ENCODE data around the gene ASTN2. TPM values are rescaled to one million over a fixed set of nuclear protein-coding genes. Genes with fewer than 3 reads are reported as not detected.
"Not testable (repeated sequence)": the region's sequence is repeated elsewhere in the genome, so short reads cannot be mapped to it uniquely, and the experiment has no call there.

ASTN2 gene
- total and polyA plus RNA-seq, 2 experiments from 2014 or later, result 5.8 to 7.5 TPM

DNA sequence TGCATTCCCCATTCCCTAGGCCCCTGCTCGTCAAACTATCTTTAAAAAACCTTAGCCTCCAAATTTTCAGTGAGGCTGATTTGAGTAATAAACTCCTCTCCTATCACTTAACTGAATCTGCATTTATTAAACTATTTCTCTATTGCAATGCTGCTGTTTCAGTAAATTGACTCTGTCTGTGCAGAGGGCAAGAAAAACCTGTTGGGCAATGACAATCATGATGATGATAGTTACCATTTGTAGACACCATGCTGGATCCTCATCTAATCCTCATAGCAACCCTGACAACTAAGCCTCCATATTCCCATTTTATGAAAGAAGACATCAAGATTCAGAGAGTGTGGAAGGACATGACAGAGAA, 514.9 kb downstream of the ASTN2 start:
- H2AFZ ChIP-seq, result no peak overlapping the region
- no peaks in the 10 kb centered on the region for H3K9me2 ChIP-seq (ENCODE audit: insufficient read depth)
- H3K9ac ChIP-seq, result no peak overlapping the region
- 0 to 3% methylated on average over 1 of the region's 1 CpG for WGBS, 2 experiments (ENCODE audit: low coverage in 1 of 2, low lambda C conversion rate in 2 of 2, missing lambda C conversion rate in 2 of 2)
- H3K9me3 ChIP-seq (ENCODE audit: low read depth), result no peaks in the 10 kb centered on the region
- no peaks in the 10 kb centered on the region for H4K20me1 ChIP-seq (ENCODE audit: insufficient read depth)
- no peaks in the 10 kb centered on the region for H3K36me3 ChIP-seq (ENCODE audit: low read depth)
- H3K79me2 ChIP-seq (ENCODE audit: insufficient read depth), result no peaks in the 10 kb centered on the region
- no peaks in the 10 kb centered on the region for H3K27me3 ChIP-seq (replicated peaks; ENCODE audit: insufficient read depth)
- H3F3A ChIP-seq (ENCODE audit: insufficient read depth), result no peaks in the 10 kb centered on the region
- no peak for DNase-seq
- in situ Hi-C loops (cut with MboI), result no loop called here
- H3K4me1 ChIP-seq (ENCODE audit: insufficient read depth), result no peaks in the 10 kb centered on the region
- no peak overlapping the region for H3K4me2 ChIP-seq (ENCODE audit: unreplicated experiment)
- TF ChIP-seq EZH2 (IDR thresholded peaks at IDR 0.05; ENCODE audit: insufficient read depth, poor library complexity, severe bottlenecking), result no peak
- TF ChIP-seq EZH2phosphoT487 (IDR thresholded peaks at IDR 0.05; ENCODE audit: insufficient read depth, low read depth), result no peak
- H3K4me3 ChIP-seq, result no peak overlapping the region
- no peak overlapping the region for H3K27ac ChIP-seq

DNA sequence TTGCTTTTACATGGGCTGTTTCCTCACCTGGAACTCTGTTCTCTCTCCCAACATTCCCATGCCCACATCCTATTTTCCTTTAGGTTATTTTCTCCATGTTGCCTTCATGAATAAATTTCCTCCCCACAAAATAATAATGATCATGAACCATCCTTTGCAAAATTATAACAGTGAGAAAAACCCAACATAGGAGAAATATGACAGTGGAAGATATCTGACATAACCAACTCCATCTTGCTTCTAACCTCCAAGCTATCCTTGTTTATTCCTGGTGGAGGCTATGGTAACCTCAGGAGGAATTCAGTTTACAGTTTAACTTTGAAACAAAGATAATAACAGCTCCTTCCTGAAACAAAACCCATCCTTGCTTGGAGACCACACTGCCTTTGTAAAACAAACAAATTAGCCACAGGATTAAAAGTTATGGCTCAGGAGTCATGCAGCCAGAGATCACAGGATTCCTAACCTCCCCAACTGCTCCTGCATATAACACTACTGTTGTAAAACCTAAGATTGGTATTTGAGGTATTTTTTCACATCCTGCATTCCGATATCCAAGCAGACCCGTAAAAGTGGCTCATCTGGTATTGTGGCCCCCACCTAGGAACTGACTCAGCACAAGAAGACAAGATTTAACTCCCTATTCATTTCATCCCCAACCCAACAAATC, 515.4 kb downstream of the ASTN2 start:
- in situ Hi-C loops (cut with MboI), result no loop called here
- Histone ChIP-seq H2AFZ (no peak overlapping the region), H3K4me2 (ENCODE audit: unreplicated experiment) (no peak overlapping the region), H3K4me1 (ENCODE audit: insufficient read depth) (no peaks in the 10 kb centered on the region), H3K4me3 (no peak overlapping the region), H3K79me2 (ENCODE audit: insufficient read depth) (no peaks in the 10 kb centered on the region), H3K9me3 (ENCODE audit: low read depth) (no peaks in the 10 kb centered on the region), H4K20me1 (ENCODE audit: insufficient read depth) (no peaks in the 10 kb centered on the region), H3K9ac (no peak overlapping the region), H3F3A (ENCODE audit: insufficient read depth) (no peaks in the 10 kb centered on the region), H3K36me3 (ENCODE audit: low read depth) (no peaks in the 10 kb centered on the region), H3K27ac (no peak overlapping the region), H3K9me2 (ENCODE audit: insufficient read depth) (no peaks in the 10 kb centered on the region), H3K27me3 (replicated peaks; ENCODE audit: insufficient read depth) (no peaks in the 10 kb centered on the region)
- DNase-seq, result no peak
- no peak for TF ChIP-seq EZH2 (IDR thresholded peaks at IDR 0.05; ENCODE audit: insufficient read depth, poor library complexity, severe bottlenecking)
- WGBS, 2 experiments (ENCODE audit: low coverage in 1 of 2, low lambda C conversion rate in 2 of 2, missing lambda C conversion rate in 2 of 2), result 0% methylated on average over 2 of the region's 2 CpGs

DNA sequence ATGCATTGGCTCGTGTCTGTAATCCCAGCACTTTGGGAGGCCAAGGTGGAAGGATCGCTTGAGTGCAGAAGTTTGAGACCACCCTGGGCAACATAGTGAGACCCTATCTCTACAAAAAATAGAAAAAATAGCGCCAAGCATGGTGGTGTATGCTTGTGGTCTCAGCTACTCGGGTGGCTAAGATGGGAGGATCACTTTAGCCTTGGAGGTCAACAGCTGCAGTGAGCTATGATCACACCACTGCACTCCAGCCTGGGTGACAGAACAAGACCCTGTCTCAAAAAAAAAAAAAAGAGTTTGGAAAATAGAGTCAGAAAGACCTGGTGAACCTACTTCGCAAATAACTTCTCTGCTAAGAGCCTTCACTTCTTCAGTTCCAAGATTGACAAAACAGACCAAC, 516.7 kb downstream of the ASTN2 start:
- H3K79me2 ChIP-seq (ENCODE audit: insufficient read depth); H3K36me3 ChIP-seq (ENCODE audit: low read depth); H2AFZ ChIP-seq; H3K27ac ChIP-seq; H3F3A ChIP-seq (ENCODE audit: insufficient read depth); H3K9ac ChIP-seq; H3K4me3 ChIP-seq; H3K9me2 ChIP-seq (ENCODE audit: insufficient read depth); H3K4me1 ChIP-seq (ENCODE audit: insufficient read depth); DNase-seq; H3K4me2 ChIP-seq (ENCODE audit: unreplicated experiment); in situ Hi-C loops (cut with MboI); H3K9me3 ChIP-seq (ENCODE audit: low read depth); H3K27me3 ChIP-seq (replicated peaks; ENCODE audit: insufficient read depth); H4K20me1 ChIP-seq (ENCODE audit: insufficient read depth): not testable (repeated sequence)
- WGBS, 2 experiments (ENCODE audit: low coverage in 1 of 2, low lambda C conversion rate in 2 of 2, missing lambda C conversion rate in 2 of 2), result 28 to 34% methylated on average over 5 of the region's 5 CpGs

DNA sequence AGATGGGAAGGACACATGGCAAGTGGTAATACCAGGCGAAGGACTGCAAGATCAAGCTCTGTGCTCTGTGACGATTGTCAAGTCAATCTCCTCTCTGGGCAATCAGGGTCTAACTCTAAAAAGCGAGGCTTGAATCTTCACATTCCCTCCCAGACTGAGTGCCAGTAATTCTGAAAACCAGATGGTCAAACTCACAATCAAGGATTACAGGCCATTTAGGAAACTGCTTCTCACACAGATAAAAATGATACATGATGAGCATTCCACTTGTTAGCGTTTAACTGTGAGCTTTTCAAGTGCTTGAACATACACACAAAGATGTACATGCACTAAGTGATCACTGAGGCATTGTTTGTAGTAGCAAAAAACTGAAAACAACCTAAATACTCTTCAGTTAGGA, 517.7 kb downstream of the ASTN2 start:
- in situ Hi-C loops (cut with MboI), result no loop called here
- no peak overlapping the region for H3K27ac ChIP-seq
- 16 to 23% methylated on average over 4 of the region's 4 CpGs for WGBS, 2 experiments (ENCODE audit: low coverage in 1 of 2, low lambda C conversion rate in 2 of 2, missing lambda C conversion rate in 2 of 2)

DNA sequence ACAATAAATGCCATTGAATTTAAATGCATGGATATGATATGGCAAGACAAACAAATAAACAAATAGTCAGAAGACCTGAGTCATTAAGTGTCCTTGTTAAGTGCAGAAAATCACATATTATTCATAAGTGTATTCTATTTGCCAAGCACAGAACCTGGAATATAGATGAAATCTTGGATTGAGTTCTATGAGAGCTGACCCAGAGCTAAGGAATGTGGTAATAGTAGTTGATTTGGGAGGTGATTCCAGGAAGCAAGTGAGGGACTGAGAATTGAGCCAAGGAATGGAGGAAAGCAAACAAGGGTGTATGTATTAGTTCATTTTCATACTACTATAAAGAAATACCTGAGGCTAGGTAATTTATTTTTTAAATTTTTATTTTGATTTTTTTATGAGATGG, 518.9 kb downstream of the ASTN2 start:
- Histone ChIP-seq H3F3A (ENCODE audit: insufficient read depth) (no peaks in the 10 kb centered on the region), H3K36me3 (ENCODE audit: low read depth) (no peaks in the 10 kb centered on the region), H3K9ac (no peak overlapping the region), H3K4me3 (no peak overlapping the region), H3K79me2 (ENCODE audit: insufficient read depth) (no peaks in the 10 kb centered on the region), H3K9me2 (ENCODE audit: insufficient read depth) (no peaks in the 10 kb centered on the region), H3K9me3 (ENCODE audit: low read depth) (no peaks in the 10 kb centered on the region), H2AFZ (no peak overlapping the region), H3K4me1 (ENCODE audit: insufficient read depth) (no peaks in the 10 kb centered on the region), H3K27ac (no peak overlapping the region), H4K20me1 (ENCODE audit: insufficient read depth) (no peaks in the 10 kb centered on the region), H3K27me3 (replicated peaks; ENCODE audit: insufficient read depth) (no peaks in the 10 kb centered on the region), H3K4me2 (ENCODE audit: unreplicated experiment) (no peak overlapping the region)
- in situ Hi-C loops (cut with MboI), result no loop called here
- TF ChIP-seq EZH2 (IDR thresholded peaks at IDR 0.05; ENCODE audit: insufficient read depth, poor library complexity, severe bottlenecking) (no peak), EZH2phosphoT487 (IDR thresholded peaks at IDR 0.05; ENCODE audit: insufficient read depth, low read depth) (no peak)
- no peak for DNase-seq

More for the DNA sequence above, 517.7 kb downstream of the ASTN2 start:
- no peaks in the 10 kb centered on the region for H3K4me1 ChIP-seq (ENCODE audit: insufficient read depth)
- no peaks in the 10 kb centered on the region for H3F3A ChIP-seq (ENCODE audit: insufficient read depth)
- no peak for TF ChIP-seq EZH2 (IDR thresholded peaks at IDR 0.05; ENCODE audit: insufficient read depth, poor library complexity, severe bottlenecking)
- TF ChIP-seq EZH2phosphoT487 (IDR thresholded peaks at IDR 0.05; ENCODE audit: insufficient read depth, low read depth), result no peak
- H3K36me3 ChIP-seq (ENCODE audit: low read depth), result no peaks in the 10 kb centered on the region
- no peaks in the 10 kb centered on the region for H4K20me1 ChIP-seq (ENCODE audit: insufficient read depth)
- no peak overlapping the region for H3K4me3 ChIP-seq
- H2AFZ ChIP-seq, result no peak overlapping the region
- H3K9me3 ChIP-seq (ENCODE audit: low read depth), result no peaks in the 10 kb centered on the region
- no peaks in the 10 kb centered on the region for H3K79me2 ChIP-seq (ENCODE audit: insufficient read depth)
- no peaks in the 10 kb centered on the region for H3K9me2 ChIP-seq (ENCODE audit: insufficient read depth)
- no peaks in the 10 kb centered on the region for H3K27me3 ChIP-seq (replicated peaks; ENCODE audit: insufficient read depth)
- no peak for DNase-seq
- no peak overlapping the region for H3K4me2 ChIP-seq (ENCODE audit: unreplicated experiment)
- H3K9ac ChIP-seq, result no peak overlapping the region

Data from GM23248 (cell line).